ENCODE data around the gene RING1. TPM values are rescaled to one million over a fixed set of nuclear protein-coding genes. Genes with fewer than 3 reads are reported as not detected.

Gene RING1
- total RNA-seq, 2 experiments from 2014 or later = 26.8 to 27.5 TPM

DNA sequence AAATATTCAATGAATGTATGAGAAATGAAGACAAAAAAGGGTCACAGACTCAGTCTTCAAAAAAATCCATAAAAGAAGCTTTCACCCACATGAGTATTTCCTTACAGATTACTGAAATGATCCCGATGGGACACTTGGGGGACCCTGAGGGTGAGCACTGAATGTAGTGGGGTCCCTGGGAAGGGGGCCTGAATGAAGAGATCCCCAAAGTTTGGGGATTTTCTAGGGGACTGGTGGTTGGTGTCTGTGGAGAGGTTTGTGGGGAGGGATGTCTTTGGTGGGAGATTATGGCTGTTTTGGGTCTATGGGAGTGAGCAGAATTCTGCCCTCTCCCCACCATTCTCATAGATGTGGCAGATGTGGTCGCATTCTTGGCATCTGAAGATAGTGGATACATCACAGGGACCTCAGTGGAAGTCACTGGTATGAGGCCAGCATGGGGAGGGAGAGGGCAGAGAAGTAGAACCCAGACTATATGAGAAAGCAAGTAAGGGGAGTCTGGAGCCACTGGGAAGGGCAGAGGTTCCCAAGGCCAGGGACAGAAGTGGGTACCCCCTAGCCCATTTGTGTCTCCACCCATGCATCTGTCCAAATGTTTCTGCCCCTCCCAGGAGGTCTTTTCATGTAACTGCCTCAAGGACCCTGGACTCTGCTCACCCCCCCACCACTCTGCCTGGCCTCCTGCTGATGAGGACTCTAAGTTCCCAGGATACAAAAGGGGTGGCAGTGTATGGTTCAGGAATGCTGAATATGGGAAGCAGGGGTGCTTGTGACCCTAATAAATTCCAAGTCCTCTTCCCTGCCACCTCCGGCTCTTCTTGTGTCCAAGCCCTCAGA lies 2.1 kb upstream of the RING1 start:
- DNase-seq (no peak), ATAC-seq (no peak)
- Mint-ChIP-seq H3K36me3 (ENCODE audit: low read depth) (peaks cover 55% of the 10 kb centered on the region), H3K4me1 (ENCODE audit: low read depth) (peaks cover 71% of the 10 kb centered on the region), H3K27me3 (no peaks in the 10 kb centered on the region), H3K9me3 (no peaks in the 10 kb centered on the region), H3K27ac (peak overlapping the region; percentile 99), H3K4me3 (peak overlapping the region; percentile 98)
- ChIA-PET POLR2A (interaction anchor here (0.9 to 2.4 kb wide), 8 partner anchors 11 to 234 kb away, joined by 3 to 18 read pairs (median 4); partner anchors contain the start of genes RPS18 and VPS52), CTCF (interaction anchor here (2.0 kb wide), 1 partner anchor 42 kb away, joined by 13 read pairs; no protein-coding TSS in a partner anchor)
- intact Hi-C loops (cut with micrococcal nuclease) = no loop called here
- TF ChIP-seq, protein P1, sequence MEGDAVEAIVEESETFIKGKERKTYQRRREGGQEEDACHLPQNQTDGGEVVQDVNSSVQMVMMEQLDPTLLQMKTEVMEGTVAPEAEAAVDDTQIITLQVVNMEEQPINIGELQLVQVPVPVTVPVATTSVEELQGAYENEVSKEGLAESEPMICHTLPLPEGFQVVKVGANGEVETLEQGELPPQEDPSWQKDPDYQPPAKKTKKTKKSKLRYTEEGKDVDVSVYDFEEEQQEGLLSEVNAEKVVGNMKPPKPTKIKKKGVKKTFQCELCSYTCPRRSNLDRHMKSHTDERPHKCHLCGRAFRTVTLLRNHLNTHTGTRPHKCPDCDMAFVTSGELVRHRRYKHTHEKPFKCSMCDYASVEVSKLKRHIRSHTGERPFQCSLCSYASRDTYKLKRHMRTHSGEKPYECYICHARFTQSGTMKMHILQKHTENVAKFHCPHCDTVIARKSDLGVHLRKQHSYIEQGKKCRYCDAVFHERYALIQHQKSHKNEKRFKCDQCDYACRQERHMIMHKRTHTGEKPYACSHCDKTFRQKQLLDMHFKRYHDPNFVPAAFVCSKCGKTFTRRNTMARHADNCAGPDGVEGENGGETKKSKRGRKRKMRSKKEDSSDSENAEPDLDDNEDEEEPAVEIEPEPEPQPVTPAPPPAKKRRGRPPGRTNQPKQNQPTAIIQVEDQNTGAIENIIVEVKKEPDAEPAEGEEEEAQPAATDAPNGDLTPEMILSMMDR (IDR thresholded peaks at IDR 0.05) = no peak

DNA sequence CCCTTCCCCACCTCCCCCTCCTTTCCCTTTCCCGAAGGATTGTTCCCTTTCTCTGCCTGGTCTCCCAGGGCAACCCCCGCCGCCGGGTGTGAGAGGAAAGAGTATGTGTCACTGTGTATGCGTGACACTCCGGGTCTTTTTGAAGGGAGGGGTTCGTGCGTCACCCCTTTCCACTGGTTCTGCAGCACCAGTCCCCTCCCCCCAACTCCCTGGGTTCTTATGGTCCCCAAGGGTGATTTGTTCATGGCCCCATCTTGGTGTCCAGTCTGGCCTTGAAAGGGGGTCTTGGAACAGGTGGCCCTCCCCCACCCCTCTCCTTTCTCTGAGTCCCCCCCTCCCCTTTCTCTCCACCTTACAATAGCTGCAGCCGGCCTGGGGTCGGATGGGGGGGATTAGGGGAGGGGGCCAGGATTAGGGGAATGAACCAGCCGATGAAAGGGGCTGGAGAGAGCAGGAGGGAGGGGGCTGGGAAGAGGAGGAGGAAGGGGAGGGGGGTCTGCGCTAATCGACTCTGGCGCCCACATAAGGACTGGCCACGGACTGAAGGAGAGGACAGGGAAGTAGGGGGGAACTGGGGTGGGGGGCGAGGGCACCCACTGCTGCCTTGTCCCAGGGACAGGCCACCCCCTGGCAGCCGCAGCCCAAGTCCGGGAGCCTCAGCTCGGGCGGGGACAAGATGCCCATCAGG lies 1.3 kb upstream of the RING1 start:
- intact Hi-C loops (cut with micrococcal nuclease) = no loop called here
- ChIA-PET CTCF (interaction anchor here (4.0 kb wide), 1 partner anchor 10 kb away, joined by 23 read pairs; no protein-coding TSS in a partner anchor), POLR2A (interaction anchor here (2.0 to 4.4 kb wide), 4 partner anchors 9 to 71 kb away, joined by 11 to 37 read pairs (median 16); partner anchors contain the start of genes B3GALT4, RPS18 and VPS52)
- H3K9me3 Mint-ChIP-seq = no peaks in the 10 kb centered on the region
- peaks cover 67% of the 10 kb centered on the region for H3K4me1 Mint-ChIP-seq (ENCODE audit: low read depth)
- DNase-seq (no peak), ATAC-seq (no peak)
- peaks cover 49% of the 10 kb centered on the region for H3K36me3 Mint-ChIP-seq (ENCODE audit: low read depth)
- TF ChIP-seq, protein P1 (IDR thresholded peaks at IDR 0.05) = no peak
- H3K27ac Mint-ChIP-seq = peak overlapping the region; percentile 94
- H3K4me3 Mint-ChIP-seq = peak overlapping the region; percentile 77
- H3K27me3 Mint-ChIP-seq = no peaks in the 10 kb centered on the region

DNA sequence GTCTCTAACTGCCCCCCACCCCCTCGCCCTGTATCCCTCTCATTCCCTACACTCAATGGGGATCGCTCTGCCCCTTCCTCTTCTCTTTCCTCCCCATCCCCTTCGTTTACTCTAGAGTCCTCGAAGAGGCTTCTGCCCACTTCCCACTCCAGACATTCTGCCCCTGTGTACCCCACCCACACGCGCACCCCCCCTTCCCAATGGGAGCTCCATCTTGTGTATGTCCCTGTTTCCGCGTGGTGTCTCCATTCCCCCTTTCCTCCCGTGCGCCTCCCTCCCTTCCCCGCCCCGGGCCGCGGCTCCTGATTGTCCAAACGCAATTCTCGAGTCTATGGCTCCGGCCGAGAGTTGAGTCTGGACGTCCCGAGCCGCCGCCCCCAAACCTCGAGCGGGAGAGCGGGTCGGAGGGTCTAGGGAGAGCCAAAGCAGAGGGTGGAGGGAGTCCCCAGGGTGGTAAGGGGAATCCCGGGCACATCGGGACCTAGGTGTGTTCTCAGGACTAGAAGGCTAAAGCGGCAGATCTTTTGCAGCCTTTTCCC lies 679 bp upstream of the RING1 start:
- peak overlapping the region; percentile 77 for H3K4me3 Mint-ChIP-seq
- TF ChIP-seq, protein P1 (IDR thresholded peaks at IDR 0.05) = no peak
- H3K27ac Mint-ChIP-seq = peak overlapping the region; percentile 94
- POLR2A ChIA-PET = interaction anchor here (1.4 to 4.4 kb wide), 8 partner anchors 10 to 237 kb away, joined by 5 to 37 read pairs (median 8); partner anchors contain the start of genes B3GALT4, RPS18 and VPS52
- H3K4me1 Mint-ChIP-seq (ENCODE audit: low read depth) = peaks cover 64% of the 10 kb centered on the region
- ATAC-seq (no peak), DNase-seq (peak; percentile 41)
- no peaks in the 10 kb centered on the region for H3K9me3 Mint-ChIP-seq
- peaks cover 43% of the 10 kb centered on the region for H3K36me3 Mint-ChIP-seq (ENCODE audit: low read depth)
- CTCF ChIA-PET = interaction anchor here (3.3 to 4.0 kb wide), 2 partner anchors 10 to 41 kb away, joined by 22 to 23 read pairs; no protein-coding TSS in a partner anchor
- intact Hi-C loops (cut with micrococcal nuclease) = no loop called here
- H3K27me3 Mint-ChIP-seq = no peaks in the 10 kb centered on the region

DNA sequence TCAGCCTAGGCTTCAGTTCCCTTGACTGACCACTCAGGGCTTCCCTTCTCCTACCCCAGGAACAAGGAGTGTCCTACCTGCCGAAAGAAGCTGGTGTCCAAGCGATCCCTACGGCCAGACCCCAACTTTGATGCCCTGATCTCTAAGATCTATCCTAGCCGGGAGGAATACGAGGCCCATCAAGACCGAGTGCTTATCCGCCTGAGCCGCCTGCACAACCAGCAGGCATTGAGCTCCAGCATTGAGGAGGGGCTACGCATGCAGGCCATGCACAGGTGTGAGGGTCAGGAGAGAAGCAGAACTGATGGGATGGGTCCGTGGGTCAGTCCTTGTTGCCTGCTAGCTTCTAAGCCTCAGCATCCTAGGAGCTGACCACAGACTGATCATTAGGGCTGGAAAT lies 1.6 kb downstream of the RING1 start:
- DNase-seq (no peak), ATAC-seq (no peak)
- CTCF ChIA-PET = interaction anchor here (1.4 to 4.0 kb wide), 4 partner anchors 12 to 49 kb away, joined by 3 to 23 read pairs (median 13); no protein-coding TSS in a partner anchor

More for the DNA sequence above, 1.6 kb downstream of the RING1 start:
- H3K4me1 Mint-ChIP-seq (ENCODE audit: low read depth) = peaks cover 67% of the 10 kb centered on the region
- no peaks in the 10 kb centered on the region for H3K9me3 Mint-ChIP-seq
- H3K27ac Mint-ChIP-seq = peak overlapping the region; percentile 77
- intact Hi-C loops (cut with micrococcal nuclease) = loop anchor here (5.0 kb wide), 1 partner anchor 37 kb away; no protein-coding TSS in a partner anchor
- POLR2A ChIA-PET = interaction anchor here (1.1 to 4.4 kb wide), 4 partner anchors 19 to 241 kb away, joined by 3 to 37 read pairs (median 12); partner anchors contain the start of genes RPS18 and VPS52
- TF ChIP-seq, protein P1 (IDR thresholded peaks at IDR 0.05) = no peak
- H3K27me3 Mint-ChIP-seq = no peaks in the 10 kb centered on the region
- peak overlapping the region; percentile 77 for H3K4me3 Mint-ChIP-seq
- peaks cover 26% of the 10 kb centered on the region for H3K36me3 Mint-ChIP-seq (ENCODE audit: low read depth)

All from activated CD8-positive, alpha-beta T cell treated with anti-CD3 and anti-CD28 coated beads for 36 hours (primary cell).